Natural killer cell (primary cell): ENCODE data around the gene THAP9. TPM values are rescaled to one million over a fixed set of nuclear protein-coding genes. Genes with fewer than 3 reads are reported as not detected.

Source experiments
- ATAC-seq, 3 donors: fragments of 150-1000 bp in 2 of 3; fragments of 200-7000 bp in 1 of 3; cut with Tn5 transposase; 1 replicate in 1 of 3; 2 replicates in 2 of 3; pipeline ENCODE4 v1.10.0; 2021; ENCODE audit warnings: mild to moderate bottlenecking in 2 of 3, moderate library complexity in 2 of 3
- DNase-seq, 2 donors: peaks; one replicate each; pipeline versions ENCODE4 v3.0.0 to v3.0.0-alpha.2; 2013 to 2021; ENCODE audit warnings: mixed read lengths in 1 of 2
- H3K27ac ChIP-seq: one replicate; pipeline ENCODE4 v1.5.1; 2013; ENCODE audit warnings: mild to moderate bottlenecking, low read length
- H3K27me3 ChIP-seq: one replicate; pipeline ENCODE4 v1.6.1; 2013; ENCODE audit warnings: low read length; ENCODE audit not compliant: control insufficient read depth, insufficient read depth
- H3K36me3 ChIP-seq: one replicate; pipeline ENCODE4 v1.6.1; 2013; ENCODE audit warnings: low read length; ENCODE audit not compliant: control insufficient read depth, insufficient read depth
- H3K4me1 ChIP-seq: one replicate; pipeline ENCODE4 v1.6.1; 2013; ENCODE audit warnings: low read length; ENCODE audit not compliant: control insufficient read depth, insufficient read depth
- H3K4me3 ChIP-seq: one replicate; pipeline ENCODE4 v1.5.1; 2013; ENCODE audit warnings: low read length
- H3K9me3 ChIP-seq: one replicate; pipeline ENCODE4 v1.6.1; 2013; ENCODE audit warnings: low read length; ENCODE audit not compliant: control insufficient read depth, insufficient read depth
- H3K27ac Mint-ChIP-seq, 2 donors: one replicate each; pipeline ENCODE4 v1.8.0; 2022; ENCODE audit warnings: mild to moderate bottlenecking in 2 of 2, mixed read lengths in 2 of 2, moderate library complexity in 1 of 2
- H3K27me3 Mint-ChIP-seq, 2 donors: one replicate each; pipeline ENCODE4 v1.8.0; 2022; ENCODE audit warnings: low read depth in 2 of 2, mixed read lengths in 2 of 2
- H3K36me3 Mint-ChIP-seq: one replicate; pipeline ENCODE4 v1.8.0; 2022; ENCODE audit warnings: mixed read lengths
- H3K4me1 Mint-ChIP-seq, 2 donors: one replicate each; pipeline ENCODE4 v1.8.0; 2022; ENCODE audit warnings: mixed read lengths in 2 of 2
- H3K4me3 Mint-ChIP-seq: one replicate; pipeline ENCODE4 v1.8.0; 2022; ENCODE audit warnings: mild to moderate bottlenecking, moderate library complexity, mixed read lengths
- H3K9me3 Mint-ChIP-seq, 2 donors: one replicate each; pipeline ENCODE4 v1.8.0; 2022; ENCODE audit warnings: mixed read lengths in 2 of 2
- CTCF ChIP-seq: fragments of 200-600 bp; IDR thresholded peaks from one replicate; pipeline ENCODE4 v1.8.0; 2022; ENCODE audit warnings: antibody characterized with exemption
- WGBS: methylation state at CpG from one replicate; pipeline ENCODE4 v1.1.7; 2013; ENCODE audit warnings: missing lambda C conversion rate; ENCODE audit not compliant: insufficient coverage; 5-methylcytosine and 5-hydroxymethylcytosine counted together
- intact Hi-C: fragments of 100-400 bp; cut with micrococcal nuclease; formaldehyde crosslinking; loops from one replicate; pipeline ENCODE4 v1.14.2; 2022
- total RNA-seq, 4 donors: library from RNA; stranded (reverse); fragments of 120-200 nt in 1 of 4; gene quantifications; one replicate each; pipeline versions ENCODE4 v1.2.3 to v1.2.4, GENCODE V29; 2013 to 2022

Gene THAP9
- total RNA-seq, 3 donors from 2014 or later (not counting 1 experiment from before 2014, with no cell fraction given): 1.6 to 2.6 (median 2.1) TPM

GRCh38 chr4:82899374-82900065, 1.0 kb upstream of the THAP9 start:
- H3K27me3 ChIP-seq: no peaks in the 10 kb centered on the region
- peaks cover 5 to 6% of the 10 kb centered on the region in 2 donors for H3K4me1 Mint-ChIP-seq
- no peak overlapping the region for H3K27ac Mint-ChIP-seq
- H3K36me3 Mint-ChIP-seq: peaks cover 4% of the 10 kb centered on the region
- peak overlapping the region; percentile 91 for H3K4me3 ChIP-seq
- no peaks in the 10 kb centered on the region for H3K27me3 Mint-ChIP-seq
- H3K36me3 ChIP-seq: peaks cover 21% of the 10 kb centered on the region
- intact Hi-C loops: loop anchor here (1.0 to 10.0 kb wide), 8 partner anchors 8 to 1405 kb away; partner anchors contain the start of genes LIN54 and SEC31A
- peaks cover 5% of the 10 kb centered on the region for H3K4me1 ChIP-seq
- ATAC-seq: no peak
- no peaks in the 10 kb centered on the region for H3K9me3 ChIP-seq
- no peak for TF ChIP-seq CTCF
- 0% methylated on average over 3 of the region's 4 CpGs for WGBS
- peak in 1 of 2 donors; percentile 13 for DNase-seq
- H3K9me3 Mint-ChIP-seq: no peaks in the 10 kb centered on the region
- H3K27ac ChIP-seq: peak overlapping the region; percentile 100
- H3K4me3 Mint-ChIP-seq: no peak overlapping the region

GRCh38 chr4:82900066-82900410, 497 bp upstream of the THAP9 start:
- peak overlapping the region; percentile 91 for H3K4me3 ChIP-seq
- intact Hi-C loops: loop anchor here (1.0 to 10.0 kb wide), 7 partner anchors 9 to 1405 kb away; partner anchors contain the start of genes LIN54 and SEC31A
- H3K9me3 ChIP-seq: no peaks in the 10 kb centered on the region
- WGBS: under 1% methylated on average over 14 of the region's 14 CpGs
- ATAC-seq: peak in 1 of 3 donors; percentile 1
- TF ChIP-seq CTCF: no peak
- peaks cover 17% of the 10 kb centered on the region for H3K36me3 ChIP-seq
- no peak overlapping the region for H3K27ac Mint-ChIP-seq
- no peaks in the 10 kb centered on the region for H3K27me3 Mint-ChIP-seq
- H3K27me3 ChIP-seq: no peaks in the 10 kb centered on the region
- peak overlapping the region; percentile 100 for H3K27ac ChIP-seq
- H3K4me1 Mint-ChIP-seq: peaks cover 5 to 6% of the 10 kb centered on the region in 2 donors
- peaks cover 5% of the 10 kb centered on the region for H3K4me1 ChIP-seq
- no peaks in the 10 kb centered on the region for H3K36me3 Mint-ChIP-seq
- H3K9me3 Mint-ChIP-seq: no peaks in the 10 kb centered on the region
- no peak for DNase-seq
- H3K4me3 Mint-ChIP-seq: no peak overlapping the region

- Mint-ChIP-seq H3K36me3 (no peaks in the 10 kb centered on the region), H3K27me3 (no peaks in the 10 kb centered on the region), H3K27ac (no peak overlapping the region), H3K4me3 (no peak overlapping the region), H3K9me3 (no peaks in the 10 kb centered on the region), H3K4me1 (peaks cover 11 to 12% of the 10 kb centered on the region in 2 donors)
- ATAC-seq (no peak), DNase-seq (no peak)
- no peak for TF ChIP-seq CTCF
- WGBS: under 1% methylated on average over 8 of the region's 8 CpGs
- Histone ChIP-seq H3K27ac (peak overlapping the region; percentile 100), H3K4me3 (peak overlapping the region; percentile 91), H3K36me3 (peaks cover 8% of the 10 kb centered on the region), H3K27me3 (no peaks in the 10 kb centered on the region), H3K4me1 (peaks cover 5% of the 10 kb centered on the region), H3K9me3 (no peaks in the 10 kb centered on the region)
- intact Hi-C loops: loop anchor here (1.0 to 10.0 kb wide), 7 partner anchors 86 to 1406 kb away; partner anchors contain the start of genes COPS4 and LIN54
These were observed 716 bp downstream of the THAP9 start for GRCh38 chr4:82901183-82901718.
